Amygdala (tissue), 56 donors: ENCODE measurements around the gene PSG1.
"Not testable (repeated sequence)": the region's sequence is repeated elsewhere in the genome, so short reads cannot be mapped to it uniquely, and the experiment has no call there.

ENCODE experiments used
- DNase-seq, 56 donors: peaks; one replicate each; lab custom pipeline; 2025; lab: John Stamatoyannopoulos, UW

Gene PSG1

GRCh38 chr19:42879613-42880012 is at the start of gene PSG1:
PSG1 (minus strand) TSS chr19:42879713; CDS start chr19:42879581, 132 bp downstream.
- no peak for DNase-seq

- no peak for DNase-seq
These were observed 49.4 kb upstream of the PSG1 start for GRCh38 chr19:42928896-42929295.

DNA sequence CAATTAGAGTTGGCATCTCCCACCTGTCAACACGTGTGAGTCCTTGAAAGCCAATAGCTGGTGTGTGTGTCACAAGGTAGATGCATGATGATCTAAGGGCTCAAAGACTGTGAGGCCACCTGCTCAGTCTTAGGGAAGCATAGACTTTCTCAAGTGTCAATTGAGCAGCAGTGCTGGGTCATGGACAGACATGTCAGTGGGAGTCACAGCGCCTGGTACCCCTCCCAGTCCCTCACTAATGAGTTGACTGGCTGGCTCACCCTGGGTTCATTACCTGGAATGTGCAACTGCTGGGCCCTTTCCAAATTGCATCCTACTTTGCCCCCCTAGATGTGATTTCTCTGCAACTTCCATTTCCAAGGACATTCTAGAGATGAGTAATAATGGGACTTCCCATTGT is 47.3 kb upstream of the PSG1 start:
- DNase-seq, result no peak

DNA sequence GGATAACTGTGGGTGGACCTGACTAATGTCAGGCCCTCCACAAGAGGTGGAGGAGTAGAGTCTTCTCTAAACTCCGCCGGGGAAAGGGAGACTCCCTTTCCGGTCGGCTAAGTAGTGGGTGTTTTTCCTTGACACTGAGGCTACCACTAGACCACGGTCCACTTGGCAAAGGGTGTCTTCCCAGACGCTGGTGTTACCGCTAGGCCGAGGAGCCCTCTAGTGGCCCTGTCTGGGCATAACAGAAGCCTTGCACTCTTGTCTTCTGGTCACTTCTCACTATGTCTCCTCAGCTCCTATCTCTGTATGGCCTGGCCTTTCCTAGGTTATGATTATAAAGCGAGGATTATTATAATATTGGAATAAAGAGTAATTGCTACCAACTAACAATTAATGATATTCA is 43.6 kb upstream of the PSG1 start:
- DNase-seq, result peak in 8 of 56 donors; percentile 1 to 25 (median 6)

DNA sequence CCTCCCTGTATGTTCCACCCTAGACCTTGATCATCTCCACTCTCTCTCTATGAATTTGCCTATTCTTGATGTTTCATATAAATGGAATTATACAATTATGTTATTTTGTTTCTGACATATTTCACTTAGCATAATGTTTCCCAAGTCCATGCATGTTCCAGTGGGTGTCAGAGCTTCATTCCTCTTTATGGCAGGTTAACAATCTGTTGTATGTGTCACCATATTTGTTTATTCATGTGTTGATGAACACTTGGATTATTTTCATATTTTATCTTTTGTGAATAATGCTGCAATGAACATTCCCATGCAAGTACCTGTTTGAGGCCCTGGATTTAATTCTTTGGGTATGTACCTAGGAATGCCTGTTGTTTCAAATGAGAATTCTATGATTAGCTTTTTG is 41.5 kb upstream of the PSG1 start:
- DNase-seq, result not testable (repeated sequence)

- DNase-seq, result no peak
These were observed 40.2 kb upstream of the PSG1 start for GRCh38 chr19:42919757-42920079.

- not testable (repeated sequence) for DNase-seq
These were observed 39.7 kb upstream of the PSG1 start for GRCh38 chr19:42919070-42919756.

GRCh38 chr19:42918377-42919069 is 39.0 kb upstream of the PSG1 start:
- not testable (repeated sequence) for DNase-seq

GRCh38 chr19:42917634-42918033 is 38.1 kb upstream of the PSG1 start, which contains the start of gene PSG6:
PSG6 (minus strand) TSS chr19:42917894; CDS start chr19:42917792, 102 bp downstream.
- not testable (repeated sequence) for DNase-seq

DNA sequence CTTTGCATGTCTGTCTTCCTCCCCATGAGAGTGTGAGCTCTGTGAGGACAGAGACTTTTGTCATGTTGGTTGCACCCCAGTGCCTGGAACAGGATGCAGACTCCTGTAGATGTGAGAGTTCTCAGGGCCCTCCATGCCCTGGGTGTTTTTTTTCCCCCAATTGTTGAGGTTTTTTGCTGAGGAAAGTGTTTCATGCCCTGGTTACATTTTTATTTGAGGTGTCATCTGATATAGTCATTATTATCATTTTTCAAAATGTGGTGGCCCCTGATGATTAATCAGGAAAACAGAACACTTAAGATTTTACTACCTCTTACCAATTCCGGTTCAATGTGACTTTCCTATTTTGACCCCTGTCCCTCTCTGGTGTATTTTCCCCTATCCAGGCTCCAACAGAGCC is 37.4 kb upstream of the PSG1 start:
- DNase-seq, result not testable (repeated sequence)

DNA sequence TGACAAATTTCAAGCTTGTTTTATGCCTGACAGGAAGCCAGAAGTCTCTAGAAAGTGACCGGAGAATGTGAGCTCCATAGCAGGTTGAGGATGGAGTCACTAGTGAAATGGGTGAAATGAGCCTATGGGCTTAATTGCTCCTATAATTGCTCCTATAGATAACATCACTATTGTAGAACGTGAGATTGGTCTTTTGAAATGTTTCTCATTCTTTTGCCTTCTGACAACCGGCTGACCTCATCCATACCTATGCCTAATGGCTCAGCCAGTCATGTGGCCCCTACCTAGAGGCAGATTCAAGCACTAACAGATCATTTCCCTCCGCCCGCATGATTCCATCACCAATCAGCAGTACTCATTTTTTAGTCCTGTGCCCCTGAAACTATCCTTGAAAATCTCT is 34.0 kb upstream of the PSG1 start:
- DNase-seq, result not testable (repeated sequence)

- not testable (repeated sequence) for DNase-seq
These were observed 33.4 kb upstream of the PSG1 start for GRCh38 chr19:42912941-42913340.

GRCh38 chr19:42911731-42912130 is 32.2 kb upstream of the PSG1 start:
- DNase-seq, result not testable (repeated sequence)

GRCh38 chr19:42906162-42906561 is 26.6 kb upstream of the PSG1 start:
- not testable (repeated sequence) for DNase-seq

- DNase-seq, result not testable (repeated sequence)
These were observed 21.0 kb upstream of the PSG1 start for GRCh38 chr19:42900561-42900960.

GRCh38 chr19:42899674-42900073 is 20.2 kb upstream of the PSG1 start:
- not testable (repeated sequence) for DNase-seq

DNA sequence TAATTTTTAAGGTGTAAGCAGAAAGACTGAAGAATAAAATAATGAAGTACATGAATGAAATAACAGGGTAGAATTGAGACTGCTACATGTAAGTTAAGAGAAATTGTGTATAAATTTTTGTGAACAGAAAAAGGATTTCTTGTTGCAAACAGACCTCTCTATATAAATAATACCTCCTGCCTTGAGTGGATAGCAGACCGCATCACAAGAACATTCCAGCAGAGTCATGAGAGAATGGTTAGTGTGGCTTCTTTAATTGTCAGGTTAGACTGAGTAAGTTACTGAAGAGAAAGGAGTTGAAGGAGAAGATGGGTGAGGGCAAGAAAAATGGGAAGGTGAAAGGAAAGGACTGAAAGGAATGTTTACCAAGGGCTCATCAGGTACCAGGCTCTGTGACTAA is 19.6 kb upstream of the PSG1 start:
- not testable (repeated sequence) for DNase-seq

DNA sequence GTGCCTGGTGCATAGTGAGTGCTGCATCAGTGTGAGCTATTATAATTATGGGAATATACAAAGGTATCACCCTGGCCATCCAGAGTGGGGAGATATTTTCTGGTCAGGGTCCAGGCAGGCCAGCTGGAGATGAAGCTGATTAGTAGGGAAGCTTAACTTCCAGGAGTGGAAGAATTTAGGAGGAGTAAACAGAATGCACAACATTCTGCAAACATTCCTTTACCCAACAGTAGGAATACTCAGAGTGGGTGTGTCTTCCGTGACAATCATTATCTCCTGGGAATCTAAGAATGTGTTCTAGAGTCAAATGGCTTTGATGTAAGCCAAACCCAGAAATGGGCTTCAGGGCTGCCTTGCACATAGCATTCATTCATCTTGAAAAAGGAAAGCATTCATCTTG is 19.1 kb upstream of the PSG1 start:
- DNase-seq, result not testable (repeated sequence)

GRCh38 chr19:42897729-42898128 is 18.2 kb upstream of the PSG1 start:
- DNase-seq, result not testable (repeated sequence)

GRCh38 chr19:42890446-42890845 is 10.9 kb upstream of the PSG1 start:
- not testable (repeated sequence) for DNase-seq

DNA sequence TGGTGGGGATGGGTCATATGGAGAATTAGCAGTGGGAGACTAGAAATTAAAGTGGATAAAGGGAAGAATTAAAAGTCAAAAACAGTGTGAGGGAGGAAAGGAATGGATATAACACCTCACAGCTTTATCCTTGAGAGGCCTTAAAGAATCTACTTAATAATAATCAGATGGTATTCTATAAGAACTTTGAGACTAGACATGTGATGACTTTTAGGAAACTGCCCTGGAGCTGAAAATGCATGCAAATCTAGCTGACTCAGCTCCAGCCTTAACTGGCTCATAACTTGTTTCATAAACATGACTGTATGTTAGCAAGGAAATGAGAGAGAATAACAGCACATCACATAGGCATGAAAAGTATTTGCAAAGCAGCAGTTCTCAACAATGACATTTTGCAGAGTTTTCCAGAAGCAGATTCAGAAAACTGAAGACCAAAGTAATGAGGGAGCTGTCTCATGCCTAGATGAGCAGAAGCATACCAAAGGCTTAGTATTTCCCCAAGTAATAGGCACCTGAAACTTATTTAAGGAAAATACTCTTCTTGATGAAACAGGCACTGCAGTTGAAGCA is 8.4 kb upstream of the PSG1 start:
- not testable (repeated sequence) for DNase-seq

GRCh38 chr19:42882730-42883129 is 3.2 kb upstream of the PSG1 start:
- not testable (repeated sequence) for DNase-seq
